ENCODE measurements around the gene CCDC89. TPM values are rescaled to one million over a fixed set of nuclear protein-coding genes. Genes with fewer than 3 reads are reported as not detected.

The CCDC89 gene
- total and polyA plus RNA-seq, 2 of the 13 experiments (the other 11 are each of a cell fraction or from before 2014, with no cell fraction given) = 0.13 to 0.38 TPM

GRCh38 chr11:85664615-85665481 lies 21.1 kb downstream of the CCDC89 start, which contains the start of gene CREBZF (continued):
- TF ChIP-seq PREB (CRISPR knock-in tag; IDR thresholded peaks at IDR 0.05) (0 out of 2 replicates have a peak, but pooled peaks have one; percentile 41), DPF2 (CRISPR knock-in tag; IDR thresholded peaks at IDR 0.05; ENCODE audit: borderline replicate concordance, low read depth) (no peak), JUND (CRISPR knock-in tag; IDR thresholded peaks at IDR 0.05) (peak; percentile 79), HOXA7 (CRISPR knock-in tag; IDR thresholded peaks at IDR 0.05) (no peak; the same call in 1 of the 2 replicates), BRCA1 (CRISPR knock-in tag; IDR thresholded peaks at IDR 0.05) (no peak), ZSCAN25 (CRISPR knock-in tag; IDR thresholded peaks at IDR 0.05) (peak; percentile 77; the same call in 1 of the 2 replicates), THAP11 (CRISPR knock-in tag; IDR thresholded peaks at IDR 0.05) (peak; percentile 86), KLF15 (CRISPR knock-in tag; IDR thresholded peaks at IDR 0.05; ENCODE audit: borderline replicate concordance) (0 out of 2 replicates have a peak, but pooled peaks have one; percentile 80), RARG (CRISPR knock-in tag; IDR thresholded peaks at IDR 0.05; ENCODE audit: low read depth) (0 out of 2 replicates have a peak, but pooled peaks have one; percentile 31), HNRNPH1 (optimal IDR thresholded peaks at IDR 0.05; ENCODE audit: low read depth, low read length) (no peak), ZNF33B (CRISPR knock-in tag; IDR thresholded peaks at IDR 0.05) (0 out of 2 replicates have a peak, but pooled peaks have one; percentile 60), ZNF260 (CRISPR knock-in tag; IDR thresholded peaks at IDR 0.05; ENCODE audit: borderline replicate concordance, low read depth) (no peak), ESRRA (CRISPR knock-in tag; IDR thresholded peaks at IDR 0.05; ENCODE audit: low read depth) (peak; percentile 41; the same call in 1 of the 2 replicates), ZBTB20 (CRISPR knock-in tag; IDR thresholded peaks at IDR 0.05; ENCODE audit: borderline replicate concordance, low read depth) (peak; percentile 83), RELA (CRISPR knock-in tag; IDR thresholded peaks at IDR 0.05) (no peak), ZNF24 (IDR thresholded peaks at IDR 0.05) (no peak), ZNF329 (CRISPR knock-in tag; IDR thresholded peaks at IDR 0.05; ENCODE audit: low read depth) (no peak), ZNF605 (CRISPR knock-in tag; IDR thresholded peaks at IDR 0.05) (peak; percentile 93), GABPB1 (CRISPR knock-in tag; IDR thresholded peaks at IDR 0.05) (peak; percentile 95), RCOR2 (CRISPR knock-in tag; IDR thresholded peaks at IDR 0.05) (no peak), TBX3 (IDR thresholded peaks at IDR 0.05; ENCODE audit: borderline replicate concordance) (0 out of 2 replicates have a peak, but pooled peaks have one; percentile 24), ZNF749 (CRISPR knock-in tag; IDR thresholded peaks at IDR 0.05; ENCODE audit: borderline replicate concordance) (peak; percentile 81), ZNF253 (CRISPR knock-in tag; IDR thresholded peaks at IDR 0.05; ENCODE audit: borderline replicate concordance) (0 out of 2 replicates have a peak, but pooled peaks have one; percentile 36), YEATS4 (CRISPR knock-in tag; IDR thresholded peaks at IDR 0.05; ENCODE audit: borderline replicate concordance) (peak; percentile 85; the same call in 1 of the 2 replicates), MAFK (conservative IDR thresholded peaks at IDR 0.05 in 1 of 2, IDR thresholded peaks at IDR 0.05 in 1 of 2; ENCODE audit: low read length in 2 of 2) (peak; percentile 95 to 96), CHCHD3 (CRISPR knock-in tag; IDR thresholded peaks at IDR 0.05) (no peak)
- TF ChIP-seq, protein P1, sequence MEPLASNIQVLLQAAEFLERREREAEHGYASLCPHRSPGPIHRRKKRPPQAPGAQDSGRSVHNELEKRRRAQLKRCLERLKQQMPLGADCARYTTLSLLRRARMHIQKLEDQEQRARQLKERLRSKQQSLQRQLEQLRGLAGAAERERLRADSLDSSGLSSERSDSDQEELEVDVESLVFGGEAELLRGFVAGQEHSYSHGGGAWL (CRISPR knock-in tag; IDR thresholded peaks at IDR 0.05) = peak; percentile 50; the same call in 1 of the 2 replicates
- TF ChIP-seq, protein P2, sequence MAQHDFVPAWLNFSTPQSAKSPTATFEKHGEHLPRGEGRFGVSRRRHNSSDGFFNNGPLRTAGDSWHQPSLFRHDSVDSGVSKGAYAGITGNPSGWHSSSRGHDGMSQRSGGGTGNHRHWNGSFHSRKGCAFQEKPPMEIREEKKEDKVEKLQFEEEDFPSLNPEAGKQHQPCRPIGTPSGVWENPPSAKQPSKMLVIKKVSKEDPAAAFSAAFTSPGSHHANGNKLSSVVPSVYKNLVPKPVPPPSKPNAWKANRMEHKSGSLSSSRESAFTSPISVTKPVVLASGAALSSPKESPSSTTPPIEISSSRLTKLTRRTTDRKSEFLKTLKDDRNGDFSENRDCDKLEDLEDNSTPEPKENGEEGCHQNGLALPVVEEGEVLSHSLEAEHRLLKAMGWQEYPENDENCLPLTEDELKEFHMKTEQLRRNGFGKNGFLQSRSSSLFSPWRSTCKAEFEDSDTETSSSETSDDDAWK (CRISPR knock-in tag; IDR thresholded peaks at IDR 0.05) = no peak

Measured in HepG2 (cell line).